HG02759 (cell line): Measurements from ENCODE around the gene SLC25A20.
A peak's percentile ranks its signal among the peaks of the same experiment; 100 is the strongest.
"Not testable (repeated sequence)": the region's sequence is repeated elsewhere in the genome, so short reads cannot be mapped to it uniquely, and the experiment has no call there.

Experiments
- ATAC-seq: cut with Tn5 transposase; IDR thresholded peaks from one replicate; pipeline ENCODE4 v1.9.1; 2021; ENCODE audit warnings: mild to moderate bottlenecking, moderate library complexity; ENCODE audit not compliant: unreplicated experiment

Gene SLC25A20

GRCh38 chr3:48847053-48847503 lies 51.6 kb downstream of the SLC25A20 start:
- peak; percentile 46 for ATAC-seq

DNA sequence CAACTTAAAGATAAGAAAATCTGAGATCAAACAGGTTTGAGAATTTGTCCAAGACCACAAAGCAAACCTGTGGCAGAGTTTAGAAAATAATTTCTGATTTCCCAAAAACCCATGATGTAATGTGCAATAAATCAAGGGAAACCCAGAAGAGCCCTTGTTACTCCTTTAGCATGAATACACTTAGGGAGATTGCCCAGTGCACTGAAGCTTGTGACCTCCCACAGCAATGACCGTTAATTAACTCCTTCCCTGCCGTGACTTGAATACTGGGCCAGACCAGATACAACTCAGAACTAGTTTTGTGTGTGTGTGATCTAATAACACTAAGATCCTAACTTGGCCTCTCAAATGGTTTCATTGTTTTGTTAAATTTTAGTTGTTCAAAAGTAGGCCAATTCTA lies 53.5 kb downstream of the SLC25A20 start:
- no peak for ATAC-seq

DNA sequence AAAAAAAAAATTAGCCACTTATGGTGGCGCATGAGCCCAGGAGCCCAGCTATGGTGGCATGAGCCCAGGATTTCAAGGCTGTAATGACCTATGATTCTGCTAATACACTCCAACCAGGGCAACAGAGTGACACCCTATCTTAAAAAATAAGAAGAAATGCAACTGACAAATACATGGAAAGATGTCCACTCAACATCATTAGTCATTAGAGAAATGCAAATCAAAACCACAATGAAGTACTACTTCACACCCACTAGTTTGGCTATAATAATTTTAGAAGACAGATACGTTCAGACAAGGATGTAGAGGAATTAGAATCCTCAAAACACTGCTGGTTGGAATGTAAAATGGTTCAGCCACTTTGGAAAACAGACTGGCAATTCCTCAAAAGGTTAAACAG lies 61.5 kb downstream of the SLC25A20 start:
- ATAC-seq, result no peak

- ATAC-seq, result no peak
Measured at GRCh38 chr3:48835650-48836366, 62.9 kb downstream of the SLC25A20 start.

- no peak for ATAC-seq
Measured at GRCh38 chr3:48832684-48833083, 66.0 kb downstream of the SLC25A20 start.

GRCh38 chr3:48830715-48831114 lies 68.0 kb downstream of the SLC25A20 start:
- no peak for ATAC-seq

- not testable (repeated sequence) for ATAC-seq
Measured at GRCh38 chr3:48829525-48829924, 69.2 kb downstream of the SLC25A20 start.

- not testable (repeated sequence) for ATAC-seq
Measured at GRCh38 chr3:48827874-48828273, 70.8 kb downstream of the SLC25A20 start.

GRCh38 chr3:48826451-48826850 lies 72.2 kb downstream of the SLC25A20 start:
- no peak for ATAC-seq

DNA sequence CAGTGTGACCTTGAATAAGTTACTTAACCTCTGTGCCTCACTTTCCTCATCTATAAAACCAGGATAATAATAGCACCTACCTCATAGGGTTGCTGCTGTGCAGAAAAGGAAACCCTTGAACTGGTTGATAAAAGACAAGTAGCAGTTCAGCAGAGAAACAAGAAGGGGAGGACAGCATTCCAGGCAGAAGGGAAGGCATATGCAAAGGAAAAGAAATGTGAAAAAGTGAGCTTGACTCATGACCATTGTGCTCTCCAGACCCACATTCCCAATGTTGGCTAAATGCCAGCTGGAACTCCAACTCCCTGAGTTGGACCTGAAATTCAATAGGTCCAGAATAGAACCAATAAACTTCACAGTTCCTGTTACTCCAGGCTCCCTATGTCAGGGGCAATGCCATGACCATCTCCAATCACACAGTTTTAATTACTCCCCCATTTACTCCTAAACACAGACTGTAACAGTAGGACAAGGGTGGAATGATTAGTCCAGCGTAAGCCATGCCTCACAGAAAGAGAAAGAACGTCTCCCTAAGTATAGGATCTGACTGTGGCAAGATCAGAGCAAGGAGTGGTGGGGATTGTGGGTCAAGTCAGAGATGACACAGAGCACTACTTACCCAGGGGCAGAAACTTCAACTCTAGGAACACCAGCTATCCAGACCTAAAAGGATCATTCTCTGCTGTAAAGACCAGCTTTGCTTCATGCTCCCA lies 77.9 kb downstream of the SLC25A20 start:
- no peak for ATAC-seq

- no peak for ATAC-seq
Measured at GRCh38 chr3:48819234-48820221, 79.2 kb downstream of the SLC25A20 start.

GRCh38 chr3:48811524-48811923 lies 87.2 kb downstream of the SLC25A20 start:
- ATAC-seq, result no peak
